ENCODE data around the gene MTHFSD.
A peak's percentile ranks its signal among the peaks of the same experiment; 100 is the strongest.

The MTHFSD gene

DNA sequence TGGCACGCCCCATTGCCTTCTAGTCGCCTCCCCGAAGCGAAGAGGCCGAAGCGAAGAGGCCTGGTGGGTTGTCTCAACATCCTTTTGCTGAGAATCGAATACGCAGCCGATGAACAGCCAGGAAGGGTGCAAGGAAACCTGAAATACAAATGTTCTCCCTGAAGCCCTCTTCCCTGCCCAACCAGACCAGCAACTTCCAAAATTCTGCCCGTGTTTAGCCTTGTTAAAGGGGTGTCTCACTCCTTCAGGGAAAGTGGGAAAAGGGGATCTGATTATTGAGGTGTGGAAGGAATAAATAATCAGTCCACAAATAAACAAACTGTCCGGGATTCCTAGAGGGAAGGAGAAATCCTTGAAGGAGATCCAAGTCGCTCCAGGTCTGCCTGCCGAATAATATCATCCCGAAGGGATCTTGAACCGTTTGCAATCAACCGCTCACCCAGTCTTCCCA lies 10.2 kb upstream of the MTHFSD start:
- TF ChIP-seq, protein P1, sequence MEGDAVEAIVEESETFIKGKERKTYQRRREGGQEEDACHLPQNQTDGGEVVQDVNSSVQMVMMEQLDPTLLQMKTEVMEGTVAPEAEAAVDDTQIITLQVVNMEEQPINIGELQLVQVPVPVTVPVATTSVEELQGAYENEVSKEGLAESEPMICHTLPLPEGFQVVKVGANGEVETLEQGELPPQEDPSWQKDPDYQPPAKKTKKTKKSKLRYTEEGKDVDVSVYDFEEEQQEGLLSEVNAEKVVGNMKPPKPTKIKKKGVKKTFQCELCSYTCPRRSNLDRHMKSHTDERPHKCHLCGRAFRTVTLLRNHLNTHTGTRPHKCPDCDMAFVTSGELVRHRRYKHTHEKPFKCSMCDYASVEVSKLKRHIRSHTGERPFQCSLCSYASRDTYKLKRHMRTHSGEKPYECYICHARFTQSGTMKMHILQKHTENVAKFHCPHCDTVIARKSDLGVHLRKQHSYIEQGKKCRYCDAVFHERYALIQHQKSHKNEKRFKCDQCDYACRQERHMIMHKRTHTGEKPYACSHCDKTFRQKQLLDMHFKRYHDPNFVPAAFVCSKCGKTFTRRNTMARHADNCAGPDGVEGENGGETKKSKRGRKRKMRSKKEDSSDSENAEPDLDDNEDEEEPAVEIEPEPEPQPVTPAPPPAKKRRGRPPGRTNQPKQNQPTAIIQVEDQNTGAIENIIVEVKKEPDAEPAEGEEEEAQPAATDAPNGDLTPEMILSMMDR (IDR thresholded peaks at IDR 0.05; ENCODE audit: unreplicated experiment in 3 of 3): no peak
- H3K27ac Mint-ChIP-seq: peak overlapping the region; percentile 72 to 94 (median 84)
- H3K4me3 Mint-ChIP-seq: peak overlapping the region; percentile 79 to 90 (median 82)
- peaks cover 16% of the 10 kb centered on the region for H3K36me3 Mint-ChIP-seq (ENCODE audit: low read depth)
- no peaks in the 10 kb centered on the region for H3K9me3 Mint-ChIP-seq
- peaks cover 25% of the 10 kb centered on the region for H3K4me1 Mint-ChIP-seq
- H3K27me3 Mint-ChIP-seq (ENCODE audit: low read depth): peaks cover 78% of the 10 kb centered on the region

DNA sequence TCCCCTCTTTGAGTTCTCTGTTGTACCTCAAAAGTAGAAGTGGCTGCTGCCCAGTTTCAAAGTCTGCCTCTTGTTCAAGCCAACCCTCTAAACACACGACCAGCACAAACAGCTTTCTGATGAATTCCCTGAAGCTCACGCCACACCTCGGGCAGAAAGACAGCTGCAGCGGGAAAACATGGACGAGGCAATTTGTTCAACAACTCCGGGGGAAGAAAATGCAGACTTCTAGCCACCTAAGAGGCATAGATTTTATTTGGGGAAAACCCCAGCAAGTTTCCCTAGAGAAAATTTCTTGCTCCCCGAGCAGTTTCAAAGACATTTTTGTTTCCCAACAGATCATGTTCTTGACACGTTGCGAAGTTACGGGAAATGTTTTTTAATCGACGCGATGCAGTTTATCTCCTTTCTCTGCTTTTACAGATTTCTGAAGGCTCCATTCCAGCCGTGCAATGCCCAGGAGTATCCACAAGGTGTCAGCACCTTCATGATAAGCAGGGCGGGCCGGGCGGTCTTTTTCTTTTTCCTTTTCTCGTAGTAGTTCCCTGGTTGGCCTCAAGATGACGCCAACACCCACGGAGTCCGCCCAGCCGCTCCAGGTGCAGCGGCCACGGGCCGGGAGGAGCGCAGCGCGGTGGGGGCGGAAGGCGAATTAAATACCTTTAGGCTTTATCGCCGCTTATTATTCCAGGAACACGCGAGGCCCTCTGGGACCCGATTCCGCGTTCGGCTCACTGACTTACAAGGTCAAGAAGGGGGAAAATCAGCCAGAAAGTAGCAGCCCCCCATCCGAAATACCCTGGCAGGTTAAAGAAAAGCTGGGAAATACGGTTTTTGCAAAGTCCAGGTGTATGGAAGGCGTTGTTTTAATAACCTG lies 8.7 kb upstream of the MTHFSD start:
- peak overlapping the region; percentile 72 to 88 (median 84) for H3K27ac Mint-ChIP-seq
- peaks cover 66% of the 10 kb centered on the region for H3K27me3 Mint-ChIP-seq (ENCODE audit: low read depth)
- peaks cover 25% of the 10 kb centered on the region for H3K4me1 Mint-ChIP-seq
- no peaks in the 10 kb centered on the region for H3K9me3 Mint-ChIP-seq
- TF ChIP-seq, protein P1 (IDR thresholded peaks at IDR 0.05; ENCODE audit: unreplicated experiment in 3 of 3): peak; percentile 100
- peak overlapping the region; percentile 76 to 90 (median 82) for H3K4me3 Mint-ChIP-seq
- H3K36me3 Mint-ChIP-seq (ENCODE audit: low read depth): peaks cover 1% of the 10 kb centered on the region

DNA sequence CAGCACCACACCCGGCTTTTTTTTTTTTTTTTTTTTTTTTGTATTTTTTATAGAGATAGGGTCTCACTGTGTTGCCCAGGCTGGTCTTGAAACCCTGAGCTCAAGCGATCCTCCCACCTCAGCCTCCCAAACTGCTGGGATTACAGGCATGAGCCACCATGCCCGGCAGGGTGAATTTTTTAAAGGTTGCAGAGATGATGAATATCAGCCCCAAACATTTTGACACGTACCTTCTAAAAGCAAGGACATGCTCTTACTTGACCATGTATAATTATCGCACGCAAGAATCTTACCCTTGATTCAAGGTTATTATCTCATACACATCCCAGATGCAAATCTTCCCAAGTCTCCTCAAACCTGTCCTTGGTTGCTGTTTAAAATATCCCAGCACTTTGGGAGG lies 7.3 kb upstream of the MTHFSD start:
- Mint-ChIP-seq H3K4me3 (no peak overlapping the region), H3K36me3 (ENCODE audit: low read depth) (no peaks in the 10 kb centered on the region)

DNA sequence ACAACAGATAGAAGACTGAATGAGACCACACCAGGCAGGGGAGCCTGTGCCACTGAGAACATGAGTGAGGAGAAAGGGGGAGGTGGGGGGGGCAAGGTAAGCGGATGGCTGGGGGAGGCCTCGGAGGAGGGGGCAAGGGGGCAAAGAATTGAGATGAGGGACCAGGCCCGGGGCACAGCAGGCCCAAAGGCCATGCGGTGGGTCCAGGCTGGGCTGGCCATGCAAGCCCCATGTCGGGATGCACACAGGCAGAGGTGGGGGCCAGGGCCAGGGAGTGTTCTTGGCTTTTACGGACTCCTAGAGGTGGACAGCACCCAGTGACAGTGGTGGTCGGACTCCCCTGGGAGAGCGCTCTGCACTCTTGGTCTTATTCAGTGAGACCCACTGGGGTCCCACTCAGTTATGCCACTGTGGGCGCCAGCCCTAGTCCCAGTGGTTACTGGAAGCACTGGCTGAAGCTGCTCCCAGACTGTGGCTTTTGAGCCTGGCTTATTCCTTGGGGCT lies 4.8 kb upstream of the MTHFSD start:
- Mint-ChIP-seq H3K4me3 (no peak overlapping the region), H3K27me3 (ENCODE audit: low read depth) (peaks cover 52% of the 10 kb centered on the region), H3K27ac (no peak overlapping the region), H3K9me3 (no peaks in the 10 kb centered on the region), H3K4me1 (peaks cover 19% of the 10 kb centered on the region), H3K36me3 (ENCODE audit: low read depth) (no peaks in the 10 kb centered on the region)
- TF ChIP-seq, protein P1 (IDR thresholded peaks at IDR 0.05; ENCODE audit: unreplicated experiment in 3 of 3): no peak

More for the DNA sequence above, 7.3 kb upstream of the MTHFSD start:
- Mint-ChIP-seq H3K27me3 (ENCODE audit: low read depth) (peaks cover 61% of the 10 kb centered on the region), H3K9me3 (no peaks in the 10 kb centered on the region), H3K4me1 (peaks cover 25% of the 10 kb centered on the region), H3K27ac (no peak overlapping the region)
- TF ChIP-seq, protein P1 (IDR thresholded peaks at IDR 0.05; ENCODE audit: unreplicated experiment in 3 of 3): no peak

DNA sequence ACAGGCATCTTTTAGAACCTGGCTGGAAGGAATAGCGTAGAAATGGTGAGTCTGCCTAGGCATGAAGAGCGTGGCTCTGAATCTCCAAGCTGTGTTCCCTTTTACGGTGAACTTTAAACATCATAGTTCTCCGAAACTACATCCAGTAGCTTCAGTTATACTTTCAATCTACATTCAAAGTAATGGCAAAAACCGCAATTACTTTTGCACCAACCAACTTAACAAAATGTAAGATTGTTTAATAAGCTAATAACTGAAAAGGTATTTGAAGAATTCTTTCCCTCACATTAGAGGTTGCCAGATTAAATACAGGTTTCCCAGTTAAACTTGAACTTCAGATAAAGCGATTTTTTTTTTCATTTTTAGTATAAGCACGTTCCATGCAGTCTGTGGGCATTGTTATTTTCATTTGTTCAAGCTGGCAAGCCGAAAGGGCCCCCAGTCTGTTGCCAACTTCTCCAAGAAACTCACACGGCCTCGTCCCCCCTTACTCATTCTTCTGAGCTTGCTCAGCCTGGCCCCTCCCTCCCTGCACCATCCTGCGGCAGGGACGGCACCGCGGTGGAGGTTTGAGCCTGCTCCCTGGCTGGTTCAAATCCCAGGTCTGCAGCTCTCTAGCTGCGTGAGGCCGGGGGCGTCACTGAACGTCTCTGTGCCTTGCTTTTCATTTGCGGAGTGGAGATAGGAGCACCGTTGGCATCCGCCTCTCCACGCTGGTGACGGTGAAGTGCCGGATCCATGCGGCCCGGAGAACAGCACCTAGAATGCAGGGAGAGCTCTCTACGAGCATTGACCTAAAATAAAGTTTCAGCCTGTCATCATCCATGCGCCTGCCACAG lies 3.5 kb upstream of the MTHFSD start:
- no peaks in the 10 kb centered on the region for H3K36me3 Mint-ChIP-seq (ENCODE audit: low read depth)
- peaks cover 3% of the 10 kb centered on the region for H3K9me3 Mint-ChIP-seq
- peaks cover 7% of the 10 kb centered on the region for H3K4me1 Mint-ChIP-seq
- no peak overlapping the region for H3K27ac Mint-ChIP-seq
- H3K27me3 Mint-ChIP-seq (ENCODE audit: low read depth): peaks cover 46% of the 10 kb centered on the region
- H3K4me3 Mint-ChIP-seq: no peak overlapping the region
- TF ChIP-seq, protein P1 (IDR thresholded peaks at IDR 0.05; ENCODE audit: unreplicated experiment in 3 of 3): no peak

Measured in nephron (organoid).